ENCODE measurements around the gene TMEM62.

GRCh38 chr15:43208052-43209002 is 74.9 kb downstream of the TMEM62 start:
- TF ChIP-seq, protein P1, sequence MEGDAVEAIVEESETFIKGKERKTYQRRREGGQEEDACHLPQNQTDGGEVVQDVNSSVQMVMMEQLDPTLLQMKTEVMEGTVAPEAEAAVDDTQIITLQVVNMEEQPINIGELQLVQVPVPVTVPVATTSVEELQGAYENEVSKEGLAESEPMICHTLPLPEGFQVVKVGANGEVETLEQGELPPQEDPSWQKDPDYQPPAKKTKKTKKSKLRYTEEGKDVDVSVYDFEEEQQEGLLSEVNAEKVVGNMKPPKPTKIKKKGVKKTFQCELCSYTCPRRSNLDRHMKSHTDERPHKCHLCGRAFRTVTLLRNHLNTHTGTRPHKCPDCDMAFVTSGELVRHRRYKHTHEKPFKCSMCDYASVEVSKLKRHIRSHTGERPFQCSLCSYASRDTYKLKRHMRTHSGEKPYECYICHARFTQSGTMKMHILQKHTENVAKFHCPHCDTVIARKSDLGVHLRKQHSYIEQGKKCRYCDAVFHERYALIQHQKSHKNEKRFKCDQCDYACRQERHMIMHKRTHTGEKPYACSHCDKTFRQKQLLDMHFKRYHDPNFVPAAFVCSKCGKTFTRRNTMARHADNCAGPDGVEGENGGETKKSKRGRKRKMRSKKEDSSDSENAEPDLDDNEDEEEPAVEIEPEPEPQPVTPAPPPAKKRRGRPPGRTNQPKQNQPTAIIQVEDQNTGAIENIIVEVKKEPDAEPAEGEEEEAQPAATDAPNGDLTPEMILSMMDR (IDR thresholded peaks at IDR 0.05): no peak
- TF ChIP-seq POLR2AphosphoS5 (IDR thresholded peaks at IDR 0.05) (no peak), POLR2A (IDR thresholded peaks at IDR 0.05; ENCODE audit: low read depth) (no peak)

All from esophagus muscularis mucosa (tissue), 3 donors.